Daoy (cell line): Measurements from ENCODE around the gene ADRM1. TPM values are rescaled to one million over a fixed set of nuclear protein-coding genes. Genes with fewer than 3 reads are reported as not detected.
A peak's percentile ranks its signal among the peaks of the same experiment; 100 is the strongest.

Experiments used
- DNase-seq: peaks from one replicate; pipeline ENCODE4 v3.0.0-alpha.2; 2015; ENCODE audit warnings: low read depth
- total RNA-seq: library from RNA; depleted of rRNA; stranded (reverse); fragments of >200 nt; shearing (Covaris generic); gene quantifications from 2 replicates; pipeline ENCODE4 v1.2.3, GENCODE V29; 2014; rRNA removed

The ADRM1 gene
- total RNA-seq = 390 and 470 TPM in 2 replicates

- peak; percentile 97 for DNase-seq
Observed at GRCh38 chr20:62302341-62303061, at the start of gene ADRM1. TSS of gene ADRM1 (plus strand) at chr20:62302997. CDS start at chr20:62303569, 572 bp downstream.

- DNase-seq = no peak
Observed at GRCh38 chr20:62253398-62253797, 49.4 kb upstream of the ADRM1 start.

- DNase-seq = no peak
Observed at GRCh38 chr20:62254021-62254724, 48.6 kb upstream of the ADRM1 start.

- DNase-seq = no peak
Observed at GRCh38 chr20:62255976-62256375, 46.8 kb upstream of the ADRM1 start.

- DNase-seq = peak; percentile 44
Observed at GRCh38 chr20:62258499-62259293, 44.1 kb upstream of the ADRM1 start.

DNA sequence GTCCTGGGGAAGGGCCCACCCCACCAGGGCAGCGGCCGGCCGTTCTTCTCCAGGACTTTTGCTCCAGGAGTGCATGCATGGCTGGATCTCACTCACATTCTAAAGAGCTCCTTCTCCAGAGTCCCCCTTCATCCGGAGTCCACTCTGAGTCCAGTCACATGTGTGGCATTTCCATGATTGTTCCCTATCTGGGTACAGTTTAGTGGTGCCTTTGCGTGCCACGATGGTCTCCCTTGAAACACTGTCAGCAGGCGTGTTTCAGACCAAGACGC, 43.6 kb upstream of the ADRM1 start:
- no peak for DNase-seq

DNA sequence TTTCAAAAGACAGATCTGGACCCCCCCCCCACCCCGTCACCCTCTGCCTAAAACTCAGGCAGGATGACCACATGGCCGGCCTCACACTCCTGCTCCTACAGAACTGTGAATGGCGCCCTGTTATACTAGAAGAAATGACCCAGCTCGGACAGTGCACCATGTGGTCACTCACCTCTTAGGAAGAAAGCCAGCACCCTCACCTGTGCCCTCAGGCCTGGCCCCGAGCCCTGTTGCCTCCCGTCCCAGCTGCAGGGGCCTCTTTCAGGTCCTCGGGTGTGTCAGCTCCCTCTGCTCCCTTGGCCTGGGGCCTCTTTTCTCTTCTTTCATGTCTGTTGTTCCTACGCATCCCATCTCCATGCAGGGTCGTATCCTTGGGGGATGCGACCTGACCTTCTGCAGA, 40.7 kb upstream of the ADRM1 start:
- no peak for DNase-seq

DNA sequence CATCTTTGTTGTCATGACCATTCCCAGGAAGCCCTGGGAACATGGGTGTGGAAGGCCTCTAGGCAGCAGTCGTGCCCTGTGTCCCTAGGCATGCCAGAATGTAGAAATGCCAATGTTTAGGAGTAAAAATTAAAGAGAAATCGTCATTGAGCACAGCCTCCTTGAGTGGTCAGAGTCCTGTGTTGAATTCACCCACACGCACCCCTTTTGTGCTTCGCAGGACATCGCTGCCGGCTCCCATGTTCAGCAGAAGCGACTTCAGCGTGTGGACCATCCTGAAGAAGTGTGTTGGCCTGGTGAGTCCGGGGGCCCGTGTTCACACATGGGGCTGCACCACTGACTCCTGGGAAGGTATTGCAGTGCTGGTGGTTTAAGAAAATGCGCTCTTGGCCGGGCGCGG, 39.4 kb upstream of the ADRM1 start:
- no peak for DNase-seq

GRCh38 chr20:62265365-62265764, 37.4 kb upstream of the ADRM1 start:
- DNase-seq = no peak

DNA sequence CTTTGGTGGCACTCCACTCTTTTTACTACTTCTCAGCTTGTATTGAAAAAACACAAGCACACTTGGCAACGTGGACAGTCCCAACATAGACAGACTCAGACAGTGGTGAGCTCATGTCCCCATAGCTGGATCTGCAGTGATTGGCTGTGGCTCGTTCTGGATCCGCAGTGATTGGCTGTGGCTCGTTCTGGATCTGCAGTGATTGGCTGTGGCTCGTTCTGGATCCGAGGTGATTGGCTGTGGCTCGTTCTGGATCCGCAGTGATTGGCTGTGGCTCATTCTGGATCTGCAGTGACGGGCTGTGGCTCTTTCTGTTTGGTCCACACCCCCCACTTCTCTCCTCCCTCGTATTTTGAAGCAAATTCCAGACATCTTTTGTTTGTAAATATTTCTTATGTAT, 36.5 kb upstream of the ADRM1 start:
- no peak for DNase-seq

GRCh38 chr20:62266851-62267250, 35.9 kb upstream of the ADRM1 start:
- no peak for DNase-seq

GRCh38 chr20:62267543-62267942, 35.3 kb upstream of the ADRM1 start:
- no peak for DNase-seq

GRCh38 chr20:62268228-62268900, 34.4 kb upstream of the ADRM1 start:
- DNase-seq = no peak

DNA sequence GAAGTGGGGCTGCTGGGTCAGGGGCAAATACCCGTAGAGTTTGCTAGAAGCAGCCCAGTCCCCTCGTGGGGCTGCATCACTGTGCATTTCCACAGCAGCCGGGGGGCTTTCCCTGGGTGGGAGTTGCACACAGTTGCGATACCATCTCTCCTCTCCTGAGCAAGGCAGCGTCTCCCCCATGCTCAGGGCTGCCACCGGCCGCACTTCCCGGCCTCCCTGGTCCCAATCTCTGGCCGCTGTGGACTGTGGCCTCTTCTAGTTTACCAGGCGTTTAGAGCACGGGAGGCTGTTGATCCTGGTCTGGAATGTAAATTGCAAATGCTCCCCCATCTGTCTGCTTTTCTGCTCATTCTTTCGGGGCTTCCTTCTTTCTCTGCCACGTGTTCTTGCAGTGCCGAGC, 33.4 kb upstream of the ADRM1 start:
- DNase-seq = no peak

DNA sequence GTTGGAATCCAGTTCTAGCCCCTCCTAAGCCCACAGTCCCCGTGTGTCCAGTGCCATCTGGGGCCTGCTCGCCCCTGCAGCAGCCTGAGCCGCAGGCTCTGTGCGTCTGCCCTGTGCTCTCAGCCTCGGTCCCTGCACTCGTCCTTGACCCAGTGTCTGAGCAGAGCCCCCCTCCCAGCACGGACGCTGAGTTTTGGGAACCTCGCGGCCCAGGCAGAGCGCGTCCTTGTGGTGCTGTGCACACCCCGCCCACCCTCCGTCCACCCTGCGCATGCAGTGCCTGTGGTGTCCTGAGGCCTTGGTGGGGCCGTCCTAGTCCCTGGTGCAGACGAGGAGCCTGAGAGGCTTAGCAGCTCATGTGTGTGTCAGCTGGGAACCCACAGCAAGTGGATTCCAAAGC, 32.9 kb upstream of the ADRM1 start:
- DNase-seq = no peak

- DNase-seq = no peak
Observed at GRCh38 chr20:62272200-62272599, 30.6 kb upstream of the ADRM1 start.

DNA sequence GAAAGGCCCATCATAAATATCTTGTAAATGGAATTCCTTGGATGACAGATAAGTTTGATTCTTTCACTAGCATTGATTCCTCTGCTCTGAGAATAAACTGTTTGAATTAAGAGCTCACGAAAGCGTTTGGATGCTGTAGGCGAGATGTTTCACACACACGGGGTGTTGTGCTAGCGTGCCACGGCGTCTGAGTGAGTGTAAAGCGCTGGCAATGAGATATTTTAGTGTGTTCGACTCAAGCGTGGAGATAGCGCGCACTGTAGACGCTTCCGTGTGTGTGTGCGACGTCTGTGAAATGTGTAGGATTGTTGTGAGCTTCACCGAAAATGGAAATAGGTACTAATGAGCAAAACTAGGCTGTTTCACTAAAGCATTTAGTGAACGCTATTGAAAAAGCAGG, 29.4 kb upstream of the ADRM1 start:
- no peak for DNase-seq

- no peak for DNase-seq
Observed at GRCh38 chr20:62274332-62274950, 28.4 kb upstream of the ADRM1 start.

GRCh38 chr20:62275219-62275618, 27.6 kb upstream of the ADRM1 start:
- DNase-seq = no peak

- no peak for DNase-seq
Observed at GRCh38 chr20:62276439-62276838, 26.4 kb upstream of the ADRM1 start.

DNA sequence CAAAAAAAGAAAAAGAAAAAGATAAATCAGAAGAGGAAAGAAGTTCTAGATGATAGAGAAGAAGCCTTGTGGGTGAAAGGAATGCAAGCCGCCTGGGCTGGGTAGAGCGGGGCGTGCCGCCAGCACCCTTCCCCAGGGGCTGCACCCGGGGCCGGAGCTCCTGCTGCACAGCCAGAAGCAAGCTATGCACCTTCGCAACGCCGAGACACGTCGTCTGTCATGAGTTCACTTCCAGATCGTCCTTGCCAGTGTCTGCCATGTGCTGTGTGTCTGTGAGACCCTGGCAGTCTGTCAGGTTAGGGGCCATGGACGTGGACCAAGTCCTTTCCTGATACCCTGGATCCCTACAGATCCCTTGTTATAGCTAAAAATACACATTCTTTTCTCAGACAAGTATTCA, 25.5 kb upstream of the ADRM1 start:
- no peak for DNase-seq

- no peak for DNase-seq
Observed at GRCh38 chr20:62280303-62280702, 22.5 kb upstream of the ADRM1 start.
